ENCODE data around the gene C10orf67.

Gene C10orf67

GRCh38 chr10:23325132-23325531, 19.5 kb downstream of the C10orf67 start:
- no peak overlapping the region for H3K4me3 ChIP-seq (ENCODE audit: control insufficient read depth, low read depth, low read length)
- peak; percentile 10 for TF ChIP-seq CTCF (IDR thresholded peaks at IDR 0.05; ENCODE audit: control insufficient read depth, insufficient read depth, low read depth, low read length, missing control alignments)
- DNase-seq (ENCODE audit: low read depth): no peak

GRCh38 chr10:23324351-23324750, 20.2 kb downstream of the C10orf67 start:
- H3K4me3 ChIP-seq (ENCODE audit: control insufficient read depth, low read depth, low read length): no peak overlapping the region
- TF ChIP-seq CTCF (IDR thresholded peaks at IDR 0.05; ENCODE audit: control insufficient read depth, insufficient read depth, low read depth, low read length, missing control alignments): no peak
- no peak for DNase-seq (ENCODE audit: low read depth)

- no peak overlapping the region for H3K4me3 ChIP-seq (ENCODE audit: control insufficient read depth, low read depth, low read length)
- no peak for DNase-seq (ENCODE audit: low read depth)
- TF ChIP-seq CTCF (IDR thresholded peaks at IDR 0.05; ENCODE audit: control insufficient read depth, insufficient read depth, low read depth, low read length, missing control alignments): no peak
Measured at GRCh38 chr10:23322082-23322481, 22.5 kb downstream of the C10orf67 start.

GRCh38 chr10:23319835-23320234, 24.8 kb downstream of the C10orf67 start:
- no peak overlapping the region for H3K4me3 ChIP-seq (ENCODE audit: control insufficient read depth, low read depth, low read length)
- TF ChIP-seq CTCF (IDR thresholded peaks at IDR 0.05; ENCODE audit: control insufficient read depth, insufficient read depth, low read depth, low read length, missing control alignments): no peak
- DNase-seq (ENCODE audit: low read depth): no peak

GRCh38 chr10:23318359-23318758, 26.2 kb downstream of the C10orf67 start:
- no peak for DNase-seq (ENCODE audit: low read depth)
- no peak for TF ChIP-seq CTCF (IDR thresholded peaks at IDR 0.05; ENCODE audit: control insufficient read depth, insufficient read depth, low read depth, low read length, missing control alignments)
- H3K4me3 ChIP-seq (ENCODE audit: control insufficient read depth, low read depth, low read length): no peak overlapping the region

- H3K4me3 ChIP-seq (ENCODE audit: control insufficient read depth, low read depth, low read length): no peak overlapping the region
- DNase-seq (ENCODE audit: low read depth): no peak
- no peak for TF ChIP-seq CTCF (IDR thresholded peaks at IDR 0.05; ENCODE audit: control insufficient read depth, insufficient read depth, low read depth, low read length, missing control alignments)
Measured at GRCh38 chr10:23317416-23317815, 27.2 kb downstream of the C10orf67 start.

GRCh38 chr10:23316406-23316805, 28.2 kb downstream of the C10orf67 start:
- DNase-seq (ENCODE audit: low read depth): no peak
- no peak overlapping the region for H3K4me3 ChIP-seq (ENCODE audit: control insufficient read depth, low read depth, low read length)
- TF ChIP-seq CTCF (IDR thresholded peaks at IDR 0.05; ENCODE audit: control insufficient read depth, insufficient read depth, low read depth, low read length, missing control alignments): no peak
